OCI-LY1 (cell line): ENCODE results near the gene TBX21.

ENCODE experiments used
- CTCF ChIP-seq: fragments of 200-600 bp; sonication (generic), shearing (Covaris generic); IDR thresholded peaks from 2 replicates; pipeline ENCODE4 v1.5.1; 2017; ENCODE audit warnings: mild to moderate bottlenecking, antibody characterized with exemption, low read length, moderate library complexity, mixed read lengths
- EZH2 ChIP-seq: fragments of 200-600 bp; sonication (generic), shearing (Covaris generic); IDR thresholded peaks from 2 replicates; pipeline ENCODE4 v1.8.0; 2017; ENCODE audit warnings: borderline replicate concordance, mixed run types, mild to moderate bottlenecking, antibody characterized with exemption, low read length, moderate library complexity, mixed read lengths

GRCh38 chr17:47741793-47742145 lies 8.7 kb downstream of the TBX21 start:
- TF ChIP-seq CTCF (no peak), EZH2 (no peak)
